Activated CD8-positive, alpha-beta memory T cell treated with anti-CD3 and anti-CD28 coated beads for 4 hours (primary cell): ENCODE data around the gene LINGO4.

Experiments used
- DNase-seq, 2 donors: peaks; one replicate each; pipeline ENCODE4 v3.0.0-alpha.2; 2020; ENCODE audit warnings: low read depth in 2 of 2

Gene LINGO4

GRCh38 chr1:151834239-151834638, 29.0 kb upstream of the LINGO4 start:
- DNase-seq = no peak

GRCh38 chr1:151833172-151833900, 28.1 kb upstream of the LINGO4 start:
- DNase-seq = no peak

- no peak for DNase-seq
Measured at GRCh38 chr1:151832318-151832980, 27.2 kb upstream of the LINGO4 start.

GRCh38 chr1:151831605-151832004, 26.4 kb upstream of the LINGO4 start, which contains the start of gene RORC:
TSS of gene RORC (minus strand) at chr1:151831802. CDS start at chr1:151831764, 38 bp downstream.
- DNase-seq = no peak

GRCh38 chr1:151831256-151831591, 26.0 kb upstream of the LINGO4 start:
- no peak for DNase-seq

GRCh38 chr1:151830055-151830454, 24.8 kb upstream of the LINGO4 start:
- DNase-seq = no peak

GRCh38 chr1:151829352-151830046, 24.3 kb upstream of the LINGO4 start:
- no peak for DNase-seq

GRCh38 chr1:151828921-151829320, 23.7 kb upstream of the LINGO4 start:
- no peak for DNase-seq

GRCh38 chr1:151827853-151828252, 22.6 kb upstream of the LINGO4 start:
- DNase-seq = no peak

GRCh38 chr1:151825751-151826660, 20.8 kb upstream of the LINGO4 start:
- no peak for DNase-seq

- DNase-seq = no peak
Measured at GRCh38 chr1:151825204-151825603, 20.0 kb upstream of the LINGO4 start.

GRCh38 chr1:151823175-151823574, 18.0 kb upstream of the LINGO4 start:
- DNase-seq = no peak

- peak in 1 of 2 donors; percentile 45 for DNase-seq
Measured at GRCh38 chr1:151822404-151822803, 17.2 kb upstream of the LINGO4 start.

GRCh38 chr1:151820940-151821339, 15.7 kb upstream of the LINGO4 start:
- DNase-seq = no peak

GRCh38 chr1:151819976-151820623, 14.9 kb upstream of the LINGO4 start:
- DNase-seq = no peak

- DNase-seq = no peak
Measured at GRCh38 chr1:151819227-151819835, 14.1 kb upstream of the LINGO4 start.

GRCh38 chr1:151817353-151817730, 12.1 kb upstream of the LINGO4 start:
- no peak for DNase-seq

- DNase-seq = no peak
Measured at GRCh38 chr1:151816548-151817352, 11.5 kb upstream of the LINGO4 start.

GRCh38 chr1:151815716-151816327, 10.6 kb upstream of the LINGO4 start:
- DNase-seq = no peak
